Right atrium auricular region (tissue), 2 donors: ENCODE data around the gene TCP11L2. TPM values are rescaled to one million over a fixed set of nuclear protein-coding genes. Genes with fewer than 3 reads are reported as not detected.
"Not testable (repeated sequence)": the region's sequence is repeated elsewhere in the genome, so short reads cannot be mapped to it uniquely, and the experiment has no call there.

Experiments used
- DNase-seq: peaks from one replicate; pipeline ENCODE4 v3.0.0-alpha.2; 2019; ENCODE audit warnings: low spot score
- H3K27ac ChIP-seq, 2 donors: fragments of 200-600 bp; sonication (generic); 1 replicate in 1 of 2; 2 replicates in 1 of 2; pipeline ENCODE4 v1.5.1; 2016 to 2019
- H3K27me3 ChIP-seq, 2 donors: fragments of 200-600 bp; sonication (generic); one replicate each; pipeline versions ENCODE4 v1.5.1 to v1.6.0; 2017 to 2019
- H3K36me3 ChIP-seq: fragments of 200-600 bp; sonication (generic); one replicate; pipeline ENCODE4 v1.5.1; 2016
- H3K4me1 ChIP-seq, 2 donors: fragments of 200-600 bp; sonication (generic); one replicate each; pipeline versions ENCODE4 v1.5.1 to v1.6.0; 2017 to 2019
- H3K4me3 ChIP-seq, 2 donors: fragments of 200-600 bp; sonication (generic); 1 replicate in 1 of 2; 2 replicates in 1 of 2; pipeline ENCODE4 v1.5.1; 2017 to 2019; ENCODE audit warnings: mild to moderate bottlenecking in 1 of 2, moderate library complexity in 1 of 2
- H3K9me3 ChIP-seq, 2 donors: fragments of 200-600 bp; sonication (generic); one replicate each; pipeline ENCODE4 v1.5.1; 2019
- total RNA-seq, 2 donors: library from RNA; depleted of rRNA; stranded (reverse); fragments of >200 nt; gene quantifications; one replicate each; pipeline ENCODE4 v1.1.0, GENCODE V29; 2016
- TF ChIP-seq, protein P1 (sequence below), 2 donors: fragments of 200-600 bp; sonication (generic); IDR thresholded peaks; one replicate each; pipeline ENCODE4 v1.5.1; 2019; ENCODE audit warnings: antibody characterized with exemption in 2 of 2

TCP11L2 gene
- total RNA-seq, 2 donors from 2014 or later, result 34.0 to 59.1 TPM

DNA sequence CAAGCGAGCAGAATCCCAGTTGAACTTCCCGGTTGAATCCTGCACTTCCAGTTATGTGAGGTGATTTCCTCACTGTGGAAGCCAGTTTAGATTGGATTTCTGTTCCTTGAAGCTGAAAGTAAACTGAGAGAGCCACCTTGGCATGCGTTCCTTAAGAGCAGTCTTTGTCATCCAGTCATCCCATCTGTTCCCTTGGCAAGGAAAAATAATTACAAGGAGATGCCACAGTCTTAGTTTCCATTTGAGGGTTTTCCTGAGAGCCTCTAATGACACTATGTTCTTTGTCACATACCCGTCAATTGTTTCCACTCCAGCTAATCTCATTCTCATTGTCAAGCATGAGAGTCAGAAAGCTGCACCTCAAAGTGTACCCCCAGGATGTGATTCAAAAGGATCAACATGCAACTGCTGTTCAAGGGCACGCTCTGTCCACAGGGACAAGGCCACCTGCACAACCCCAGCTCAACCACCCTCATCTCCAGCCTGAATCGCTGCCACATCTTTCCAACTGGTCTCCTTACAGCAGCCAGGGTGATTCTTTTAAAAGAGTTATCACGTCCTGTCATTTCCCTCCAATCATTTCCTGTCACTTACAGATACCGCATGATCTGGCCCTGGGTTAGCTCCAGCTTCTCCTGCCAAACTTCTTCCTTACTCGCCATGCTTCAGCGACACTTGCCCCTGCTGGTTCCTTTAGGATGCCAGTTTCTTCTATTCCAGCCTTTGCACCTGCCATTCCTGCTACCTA is 18.0 kb upstream of the TCP11L2 start:
- DNase-seq, result no peak
- Histone ChIP-seq H3K9me3 (peaks cover 0 to 8% of the 10 kb centered on the region in 2 donors), H3K4me1 (peaks cover 0 to 18% of the 10 kb centered on the region in 2 donors), H3K36me3 (no peaks in the 10 kb centered on the region), H3K27ac (peak overlapping the region; percentile 27 to 67), H3K27me3 (no peaks in the 10 kb centered on the region), H3K4me3 (no peak overlapping the region)
- TF ChIP-seq, protein P1, sequence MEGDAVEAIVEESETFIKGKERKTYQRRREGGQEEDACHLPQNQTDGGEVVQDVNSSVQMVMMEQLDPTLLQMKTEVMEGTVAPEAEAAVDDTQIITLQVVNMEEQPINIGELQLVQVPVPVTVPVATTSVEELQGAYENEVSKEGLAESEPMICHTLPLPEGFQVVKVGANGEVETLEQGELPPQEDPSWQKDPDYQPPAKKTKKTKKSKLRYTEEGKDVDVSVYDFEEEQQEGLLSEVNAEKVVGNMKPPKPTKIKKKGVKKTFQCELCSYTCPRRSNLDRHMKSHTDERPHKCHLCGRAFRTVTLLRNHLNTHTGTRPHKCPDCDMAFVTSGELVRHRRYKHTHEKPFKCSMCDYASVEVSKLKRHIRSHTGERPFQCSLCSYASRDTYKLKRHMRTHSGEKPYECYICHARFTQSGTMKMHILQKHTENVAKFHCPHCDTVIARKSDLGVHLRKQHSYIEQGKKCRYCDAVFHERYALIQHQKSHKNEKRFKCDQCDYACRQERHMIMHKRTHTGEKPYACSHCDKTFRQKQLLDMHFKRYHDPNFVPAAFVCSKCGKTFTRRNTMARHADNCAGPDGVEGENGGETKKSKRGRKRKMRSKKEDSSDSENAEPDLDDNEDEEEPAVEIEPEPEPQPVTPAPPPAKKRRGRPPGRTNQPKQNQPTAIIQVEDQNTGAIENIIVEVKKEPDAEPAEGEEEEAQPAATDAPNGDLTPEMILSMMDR (IDR thresholded peaks at IDR 0.05), result no peak

DNA sequence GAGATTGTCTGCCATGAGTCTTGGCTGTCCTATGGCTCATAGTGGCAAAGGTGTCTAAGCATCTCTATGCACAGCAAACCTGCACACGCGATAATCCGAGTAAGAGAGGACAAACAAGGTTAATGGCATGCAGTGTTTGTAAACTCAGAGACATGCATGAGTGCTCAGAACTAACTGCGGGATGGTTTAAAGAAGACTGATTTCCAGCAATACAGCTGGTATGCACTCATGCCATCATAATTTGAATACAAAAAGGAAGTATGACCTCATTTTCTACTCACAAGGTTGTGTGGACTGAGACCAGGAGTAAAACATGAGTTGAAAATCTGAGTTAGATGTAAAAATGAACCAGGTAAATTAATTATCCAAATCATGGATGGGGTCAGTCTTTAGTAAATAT is 16.6 kb upstream of the TCP11L2 start:
- H3K4me3 ChIP-seq, result no peak overlapping the region
- H3K27me3 ChIP-seq, result no peaks in the 10 kb centered on the region
- no peak for DNase-seq
- no peak overlapping the region for H3K27ac ChIP-seq
- H3K9me3 ChIP-seq, result peaks cover 0 to 8% of the 10 kb centered on the region in 2 donors
- no peaks in the 10 kb centered on the region for H3K36me3 ChIP-seq
- TF ChIP-seq, protein P1 (IDR thresholded peaks at IDR 0.05), result no peak
- H3K4me1 ChIP-seq, result peaks cover 0 to 17% of the 10 kb centered on the region in 2 donors

DNA sequence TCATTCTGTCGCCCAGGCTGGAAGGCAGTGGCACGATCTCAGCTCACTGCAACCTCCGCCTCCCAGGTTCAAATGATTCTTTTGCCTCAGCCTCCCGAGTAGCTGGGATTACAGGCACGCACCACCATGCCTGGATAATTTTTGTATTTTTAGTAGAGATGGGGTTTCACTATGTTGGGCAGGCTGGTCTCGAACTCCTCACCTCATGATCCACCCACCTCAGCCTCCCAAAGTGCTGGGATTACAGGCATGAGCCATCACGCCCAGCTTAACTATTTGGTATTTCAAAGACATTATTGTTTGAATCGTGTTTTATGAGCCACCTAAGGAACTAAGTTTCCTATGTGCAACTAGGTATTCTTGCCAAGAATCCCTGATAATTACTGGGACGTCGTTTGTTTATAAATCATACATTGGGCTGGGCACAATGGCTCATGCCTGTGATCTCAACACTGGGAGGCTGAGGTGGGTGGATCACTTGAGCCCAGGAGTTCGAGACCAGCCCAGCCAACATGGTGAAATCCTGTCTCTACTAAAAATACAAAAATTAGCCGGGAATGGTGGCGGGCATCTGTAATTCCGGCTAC is 15.9 kb upstream of the TCP11L2 start:
- not testable (repeated sequence) for H3K27ac ChIP-seq, H3K27me3 ChIP-seq, H3K36me3 ChIP-seq, DNase-seq, H3K9me3 ChIP-seq, H3K4me3 ChIP-seq
- peaks cover 0 to 14% of the 10 kb centered on the region in 2 donors for H3K4me1 ChIP-seq

DNA sequence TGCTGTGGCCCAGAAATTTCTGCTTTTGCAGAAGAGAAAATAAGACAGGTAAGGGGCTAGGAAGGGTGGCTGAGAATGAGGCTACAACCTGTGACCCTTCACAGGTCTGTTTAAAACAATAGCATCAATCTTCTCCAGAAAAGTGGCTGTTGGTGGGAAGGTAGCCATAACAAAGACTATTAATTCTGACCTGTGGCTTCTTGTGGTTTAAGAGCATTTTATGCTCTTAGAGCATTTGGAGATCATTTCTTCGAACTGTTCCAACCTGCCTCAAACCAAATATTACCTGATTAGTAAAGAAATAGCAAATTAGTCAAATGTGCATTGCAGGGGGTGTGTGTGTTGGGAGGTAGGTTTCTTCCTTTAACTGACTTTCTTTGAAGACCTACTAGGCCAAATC is 15.2 kb upstream of the TCP11L2 start:
- DNase-seq, result no peak
- Histone ChIP-seq H3K36me3 (no peaks in the 10 kb centered on the region), H3K27me3 (no peaks in the 10 kb centered on the region), H3K4me3 (no peak overlapping the region), H3K27ac (no peak overlapping the region), H3K4me1 (peaks cover 0 to 14% of the 10 kb centered on the region in 2 donors), H3K9me3 (peaks cover 0 to 1% of the 10 kb centered on the region in 2 donors)
- TF ChIP-seq, protein P1 (IDR thresholded peaks at IDR 0.05), result no peak

DNA sequence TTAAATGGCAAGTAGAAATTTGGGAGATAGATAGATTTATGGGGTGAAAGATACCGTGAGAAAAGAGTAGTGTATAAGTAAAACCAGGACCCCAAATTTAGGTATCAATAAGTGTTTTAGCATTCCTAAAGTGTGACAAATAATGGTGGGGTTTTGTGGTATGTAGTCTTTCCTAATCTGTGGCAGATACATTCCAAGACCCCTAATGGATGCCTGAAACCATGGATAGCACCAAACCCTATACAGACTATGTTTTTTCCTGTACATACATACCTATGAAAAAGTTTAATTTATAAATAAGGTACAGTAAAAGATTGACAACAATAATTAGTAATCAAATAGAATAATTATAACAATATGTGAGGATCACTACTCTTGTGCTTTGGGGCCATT is 14.4 kb upstream of the TCP11L2 start:
- H3K36me3 ChIP-seq, result no peaks in the 10 kb centered on the region
- TF ChIP-seq, protein P1 (IDR thresholded peaks at IDR 0.05), result no peak

DNA sequence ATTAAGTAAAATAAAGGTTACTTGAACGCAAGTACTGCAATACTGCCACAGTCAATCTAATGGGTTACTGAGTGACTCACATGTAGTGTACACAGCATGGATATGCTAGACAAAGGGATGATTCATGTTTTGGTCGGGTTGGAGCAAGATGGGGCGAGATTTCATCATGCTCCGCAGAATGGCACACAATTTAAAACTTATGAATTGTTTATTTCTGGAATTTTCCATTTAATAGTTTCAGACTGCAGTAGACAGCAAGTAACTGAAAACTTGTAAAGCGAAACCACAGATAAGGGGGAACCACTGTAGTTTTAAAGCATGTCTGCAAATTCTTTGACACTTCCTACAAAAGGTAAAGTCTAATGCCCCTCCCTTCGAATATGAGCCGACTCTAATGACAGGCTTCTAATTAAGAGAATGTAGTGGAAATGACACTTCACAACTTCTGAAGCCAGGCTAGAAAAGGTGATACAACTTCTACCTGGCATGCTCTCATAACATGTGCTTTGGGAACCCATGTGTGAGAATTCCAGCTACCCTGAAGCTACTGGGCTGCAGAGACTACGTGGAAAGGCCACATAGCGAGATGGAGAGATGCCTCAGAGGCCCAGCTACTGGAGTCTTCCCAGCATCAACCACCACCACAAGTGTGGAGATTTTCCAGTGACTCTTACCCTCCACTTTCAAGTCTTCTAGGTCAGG is 13.9 kb upstream of the TCP11L2 start:
- H3K9me3 ChIP-seq, result no peaks in the 10 kb centered on the region
- H3K27me3 ChIP-seq, result no peaks in the 10 kb centered on the region
- peak overlapping the region in 1 of 2 donors; percentile 1 for H3K27ac ChIP-seq
- no peak overlapping the region for H3K4me3 ChIP-seq
- DNase-seq, result no peak
- no peaks in the 10 kb centered on the region for H3K36me3 ChIP-seq
- peaks cover 0 to 13% of the 10 kb centered on the region in 2 donors for H3K4me1 ChIP-seq
- TF ChIP-seq, protein P1 (IDR thresholded peaks at IDR 0.05), result no peak

More for the DNA sequence above, 14.4 kb upstream of the TCP11L2 start:
- Histone ChIP-seq H3K27ac (no peak overlapping the region), H3K27me3 (no peaks in the 10 kb centered on the region), H3K4me1 (peaks cover 0 to 14% of the 10 kb centered on the region in 2 donors), H3K9me3 (no peaks in the 10 kb centered on the region), H3K4me3 (no peak overlapping the region)
- no peak for DNase-seq
